ENCODE data around the gene TMEM134.

GRCh38 chr11:67416416-67417335 is 52.4 kb downstream of the TMEM134 start:
- TF ChIP-seq, protein P1, sequence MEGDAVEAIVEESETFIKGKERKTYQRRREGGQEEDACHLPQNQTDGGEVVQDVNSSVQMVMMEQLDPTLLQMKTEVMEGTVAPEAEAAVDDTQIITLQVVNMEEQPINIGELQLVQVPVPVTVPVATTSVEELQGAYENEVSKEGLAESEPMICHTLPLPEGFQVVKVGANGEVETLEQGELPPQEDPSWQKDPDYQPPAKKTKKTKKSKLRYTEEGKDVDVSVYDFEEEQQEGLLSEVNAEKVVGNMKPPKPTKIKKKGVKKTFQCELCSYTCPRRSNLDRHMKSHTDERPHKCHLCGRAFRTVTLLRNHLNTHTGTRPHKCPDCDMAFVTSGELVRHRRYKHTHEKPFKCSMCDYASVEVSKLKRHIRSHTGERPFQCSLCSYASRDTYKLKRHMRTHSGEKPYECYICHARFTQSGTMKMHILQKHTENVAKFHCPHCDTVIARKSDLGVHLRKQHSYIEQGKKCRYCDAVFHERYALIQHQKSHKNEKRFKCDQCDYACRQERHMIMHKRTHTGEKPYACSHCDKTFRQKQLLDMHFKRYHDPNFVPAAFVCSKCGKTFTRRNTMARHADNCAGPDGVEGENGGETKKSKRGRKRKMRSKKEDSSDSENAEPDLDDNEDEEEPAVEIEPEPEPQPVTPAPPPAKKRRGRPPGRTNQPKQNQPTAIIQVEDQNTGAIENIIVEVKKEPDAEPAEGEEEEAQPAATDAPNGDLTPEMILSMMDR (conservative IDR thresholded peaks at IDR 0.05; ENCODE audit: low read depth, low read length), result no peak
- no peak for TF ChIP-seq SMC3 (IDR thresholded peaks at IDR 0.05; ENCODE audit: low read depth, low read length)
- TF ChIP-seq POLR2A (IDR thresholded peaks at IDR 0.05; ENCODE audit: low read depth, low read length), result no peak
- no peak for TF ChIP-seq RCOR1 (IDR thresholded peaks at IDR 0.05; ENCODE audit: insufficient replicate concordance, low read length)
- TF ChIP-seq CEBPB (IDR thresholded peaks at IDR 0.05; ENCODE audit: low read depth, low read length), result no peak
- TF ChIP-seq FOS (IDR thresholded peaks at IDR 0.05; ENCODE audit: low read depth, low read length), result no peak
- TF ChIP-seq RFX5 (IDR thresholded peaks at IDR 0.05; ENCODE audit: low read depth, low read length), result no peak
- no peak for TF ChIP-seq MXI1 (IDR thresholded peaks at IDR 0.05; ENCODE audit: borderline replicate concordance, low read depth, low read length)
- TF ChIP-seq USF2 (IDR thresholded peaks at IDR 0.05; ENCODE audit: low read depth, low read length), result no peak

All from IMR-90 (cell line).